GM19324 (cell line): ENCODE data around the gene ANHX.
"Not testable (repeated sequence)": the region's sequence is repeated elsewhere in the genome, so short reads cannot be mapped to it uniquely, and the experiment has no call there.

Source experiments
- ATAC-seq: cut with Tn5 transposase; IDR thresholded peaks from one replicate; pipeline ENCODE4 v1.9.1; 2021; ENCODE audit warnings: mild to moderate bottlenecking, moderate library complexity; ENCODE audit not compliant: unreplicated experiment, low FRiP score

Gene ANHX

GRCh38 chr12:133235401-133236112 lies at the start of gene ANHX:
Gene ANHX (minus strand): TSS chr12:133235877. CDS start chr12:133234356, 1,521 bp downstream.
- no peak for ATAC-seq

- ATAC-seq: not testable (repeated sequence)
These were observed 29.0 kb upstream of the ANHX start for GRCh38 chr12:133264668-133265067.

DNA sequence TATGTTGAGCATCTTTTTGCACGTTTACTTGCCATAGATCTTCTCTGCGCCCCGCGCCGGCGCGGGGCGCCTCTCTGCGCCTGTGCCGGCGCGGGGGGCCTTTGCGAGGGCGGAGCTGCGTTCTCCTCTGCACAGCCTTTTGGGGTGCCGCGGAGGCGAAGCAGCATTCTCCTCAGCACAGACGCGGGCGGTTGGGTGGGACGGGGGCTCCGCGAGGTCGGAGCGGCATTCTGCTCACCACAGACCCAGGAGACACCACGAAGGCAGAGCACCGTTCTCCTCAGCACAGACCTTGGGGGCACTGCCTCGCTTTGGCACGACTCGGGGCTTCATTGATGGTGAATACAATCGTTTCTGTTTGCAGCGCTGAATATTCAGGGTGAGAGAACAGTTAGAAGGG lies 28.5 kb upstream of the ANHX start:
- no peak for ATAC-seq

- no peak for ATAC-seq
These were observed 20.6 kb upstream of the ANHX start for GRCh38 chr12:133256321-133256720.

GRCh38 chr12:133255833-133256232 lies 20.2 kb upstream of the ANHX start:
- ATAC-seq: not testable (repeated sequence)

DNA sequence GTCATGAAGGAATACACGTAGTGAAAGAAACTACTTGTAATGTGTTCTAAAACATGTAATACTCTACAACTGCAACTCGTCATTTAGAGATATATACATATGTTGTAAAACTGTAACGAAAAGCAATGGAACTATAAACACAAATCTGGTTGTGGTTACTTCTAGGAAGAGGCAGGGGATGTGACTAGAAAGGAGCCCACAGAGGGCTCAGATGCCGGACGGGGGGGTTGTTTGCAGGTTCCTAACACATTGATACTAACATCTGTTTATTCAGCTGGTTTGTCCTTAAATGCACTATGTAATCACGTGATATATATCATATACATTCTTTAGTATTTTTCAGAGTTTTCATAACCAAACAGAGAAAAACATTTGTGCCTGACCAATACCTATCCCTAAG lies 16.1 kb upstream of the ANHX start:
- no peak for ATAC-seq

DNA sequence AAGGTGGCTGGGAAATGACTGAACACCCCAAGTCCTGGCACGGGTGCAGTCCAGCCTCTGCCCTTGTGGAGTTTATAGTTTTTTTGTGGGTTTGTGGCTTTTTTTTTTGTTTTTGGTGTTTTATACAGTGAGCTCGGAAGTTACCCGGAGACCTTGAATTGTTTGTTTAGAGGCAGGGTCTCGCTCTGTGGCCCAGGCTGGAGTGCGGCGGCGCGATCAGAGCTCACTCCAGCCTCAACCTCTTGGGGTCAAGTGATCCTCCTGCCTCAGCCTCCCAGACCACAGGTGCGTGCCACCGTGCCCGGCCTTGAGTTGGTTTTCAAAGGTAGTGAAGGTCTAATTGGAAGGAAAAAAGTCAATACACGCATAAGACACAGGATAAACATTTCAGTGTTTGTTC lies 879 bp upstream of the ANHX start:
- no peak for ATAC-seq

DNA sequence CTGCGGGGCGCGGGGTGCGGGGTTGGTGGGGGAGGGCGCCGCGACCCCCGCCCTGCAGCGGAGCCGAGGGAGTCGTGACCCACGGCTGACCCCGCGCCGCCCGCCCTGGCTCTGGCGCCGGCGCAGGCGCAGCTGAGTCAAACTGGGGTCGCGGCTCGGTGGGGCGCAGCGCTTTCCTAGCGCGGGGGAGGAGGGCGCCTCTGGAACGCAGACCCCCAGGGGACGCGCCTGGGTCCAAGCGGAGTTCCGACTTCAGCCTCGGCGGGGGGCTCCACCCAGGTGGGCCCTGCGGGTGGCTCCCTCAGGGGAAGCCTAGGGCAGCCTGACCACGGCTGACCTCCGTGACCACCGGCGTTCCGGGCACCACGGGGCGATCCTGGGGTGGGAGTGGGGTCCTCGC lies 467 bp upstream of the ANHX start:
- ATAC-seq: no peak

- no peak for ATAC-seq
These were observed 706 bp downstream of the ANHX start for GRCh38 chr12:133234971-133235370.

- no peak for ATAC-seq
These were observed 1.6 kb downstream of the ANHX start for GRCh38 chr12:133233993-133234564.

GRCh38 chr12:133233006-133233405 lies 2.7 kb downstream of the ANHX start:
- no peak for ATAC-seq

DNA sequence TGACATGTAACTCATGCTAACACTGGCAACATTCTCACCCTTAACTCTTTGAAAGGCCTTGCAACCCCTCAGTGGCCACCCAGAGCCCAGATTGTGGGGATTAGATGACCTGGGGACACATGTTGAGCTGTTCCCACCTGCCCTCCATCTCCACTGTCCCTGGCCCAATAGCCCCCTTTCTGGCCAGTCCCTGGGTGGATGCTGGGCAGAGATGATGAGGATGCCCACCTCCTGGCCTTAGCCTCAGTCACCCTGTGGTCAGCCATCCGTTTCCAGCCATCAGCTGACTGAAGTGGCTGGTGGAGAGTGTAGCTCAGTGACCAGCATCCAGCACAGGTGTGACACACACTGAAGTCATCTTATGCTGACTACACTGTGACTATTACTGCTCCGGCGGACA lies 4.7 kb downstream of the ANHX start:
- no peak for ATAC-seq

- ATAC-seq: no peak
These were observed 8.3 kb downstream of the ANHX start for GRCh38 chr12:133227281-133227852.

DNA sequence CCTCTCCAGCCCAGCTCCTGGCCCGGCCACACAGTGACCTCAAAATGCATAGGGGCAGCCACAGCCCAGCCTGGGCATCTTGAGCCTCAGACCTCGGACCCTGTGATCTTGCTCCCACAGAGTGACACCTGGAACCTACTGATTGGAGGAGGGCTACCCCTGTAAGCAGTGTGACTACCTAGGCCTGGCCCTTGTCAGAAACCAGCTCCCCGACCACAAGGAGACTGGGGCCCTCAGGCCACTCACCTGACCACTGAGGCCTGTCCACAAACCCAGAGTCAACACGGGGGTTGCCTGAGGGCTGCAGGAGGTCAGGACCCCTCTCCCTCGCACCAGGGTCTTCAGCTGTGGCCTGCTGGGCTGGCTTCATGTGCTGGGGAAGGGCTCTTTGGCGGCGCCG lies 9.0 kb downstream of the ANHX start:
- ATAC-seq: no peak

DNA sequence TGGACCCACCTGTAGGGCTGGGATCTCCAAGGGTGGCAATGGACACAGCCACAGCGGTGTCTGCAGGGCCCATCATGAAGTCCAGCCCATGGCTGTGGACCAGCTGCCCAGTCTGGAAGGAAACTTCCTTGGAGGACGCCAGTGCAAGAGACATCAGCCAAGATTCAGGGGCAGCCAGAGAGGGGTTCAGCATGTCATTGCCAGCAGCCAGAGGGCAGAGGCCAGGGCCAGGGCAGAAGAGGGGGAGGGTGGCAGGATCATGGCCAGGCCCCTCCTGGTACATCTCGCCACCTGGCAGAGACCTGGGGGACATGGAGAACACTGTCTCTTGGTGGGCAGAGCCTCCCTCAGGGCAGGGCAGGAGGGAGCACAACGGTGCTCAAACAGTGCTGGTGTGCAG lies 10.2 kb downstream of the ANHX start:
- no peak for ATAC-seq

DNA sequence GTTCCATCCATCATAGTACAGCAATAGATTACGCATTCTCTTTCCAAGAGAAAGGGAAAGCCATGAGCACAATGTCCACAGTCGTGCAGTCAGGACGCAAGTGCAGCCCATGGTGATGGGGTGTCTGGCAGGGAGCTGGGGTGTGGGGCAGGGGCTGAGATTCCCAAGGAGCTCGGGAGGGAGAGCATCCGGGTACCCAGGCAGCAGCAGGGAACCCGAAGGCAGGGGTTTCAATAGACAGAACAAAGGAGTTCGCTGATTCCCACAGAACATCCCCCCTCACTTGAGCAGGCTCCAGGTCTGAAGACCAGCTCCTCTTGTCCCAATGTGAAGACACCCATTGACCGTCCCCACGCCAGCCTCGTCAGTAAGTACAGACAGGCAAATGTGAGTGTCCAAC lies 13.5 kb downstream of the ANHX start:
- ATAC-seq: no peak

DNA sequence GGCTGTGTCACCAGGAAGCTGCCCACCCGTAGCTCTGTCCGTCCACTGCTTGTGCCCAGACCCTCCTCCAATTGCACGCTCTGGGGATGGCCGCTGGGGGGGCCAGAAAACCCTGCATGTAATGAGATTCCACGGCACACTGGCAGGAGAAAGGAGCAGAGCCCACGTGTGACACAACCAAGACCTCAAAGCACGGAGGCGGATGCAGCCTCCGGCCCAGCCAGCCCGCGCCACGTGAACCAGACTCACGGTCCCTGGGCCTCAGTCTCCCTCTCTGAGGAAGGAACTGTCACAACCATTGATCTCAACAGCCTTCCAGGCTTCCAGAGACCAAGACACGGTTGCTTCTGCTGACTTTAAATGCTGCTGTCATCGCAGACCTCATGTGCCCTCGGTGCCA lies 14.4 kb downstream of the ANHX start:
- ATAC-seq: no peak

DNA sequence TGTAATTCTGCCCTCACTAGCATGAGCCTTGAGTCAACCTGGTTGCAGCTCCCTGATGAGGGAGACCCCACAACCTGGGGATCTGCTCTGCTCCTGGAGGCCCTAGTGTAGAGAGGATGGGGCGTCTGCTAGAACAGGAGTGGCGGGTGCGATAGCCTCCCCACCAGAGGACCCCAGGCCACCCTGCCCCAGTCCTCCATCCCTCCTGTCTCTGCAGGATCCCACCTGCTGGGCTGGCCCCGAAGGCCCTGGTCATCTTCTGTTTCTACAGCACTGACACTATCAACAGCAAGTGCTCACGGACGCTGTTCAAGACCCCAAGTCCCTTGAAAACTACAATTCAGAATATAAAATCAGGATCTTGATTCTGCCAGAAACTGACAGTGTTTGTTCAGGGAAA lies 15.2 kb downstream of the ANHX start:
- ATAC-seq: no peak

DNA sequence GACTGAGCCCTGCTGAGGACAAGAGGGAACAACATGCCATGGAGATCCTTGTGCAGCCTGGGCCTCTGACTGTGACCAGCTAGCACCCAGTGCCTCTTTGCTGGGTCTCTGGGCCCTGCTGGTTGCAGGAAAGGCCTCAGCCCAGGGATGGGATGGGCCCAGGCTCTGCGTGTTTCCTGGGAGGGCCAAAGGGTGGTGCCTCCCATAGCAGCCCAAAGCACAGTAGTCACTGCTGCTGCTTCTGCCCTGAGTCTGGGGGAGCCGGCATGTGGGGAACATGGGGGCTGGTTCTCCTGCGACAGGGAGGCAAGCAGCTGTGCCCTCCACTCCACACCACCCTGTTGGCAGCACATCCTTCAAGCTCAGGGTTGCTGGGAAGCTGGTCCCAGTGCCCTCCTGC lies 18.5 kb downstream of the ANHX start:
- ATAC-seq: no peak

DNA sequence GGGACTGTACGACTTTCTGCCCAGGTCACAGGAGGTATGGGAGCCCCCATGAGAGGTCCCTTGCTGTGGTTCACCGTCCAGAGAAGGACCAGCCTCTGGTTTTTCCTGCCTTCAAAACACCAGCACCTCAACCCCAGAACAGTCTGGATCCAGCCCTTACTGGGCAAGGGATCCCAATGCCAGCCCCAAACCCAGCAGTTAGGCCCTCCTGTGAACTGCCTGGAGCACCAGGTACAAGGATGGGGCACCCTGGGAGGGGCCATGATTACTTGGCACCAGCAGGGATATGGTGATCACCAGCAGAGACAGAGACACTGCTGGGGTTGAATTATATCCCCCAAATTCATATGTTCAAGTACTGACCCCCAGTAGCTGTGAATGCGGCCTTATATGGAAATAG lies 20.0 kb downstream of the ANHX start:
- no peak for ATAC-seq

DNA sequence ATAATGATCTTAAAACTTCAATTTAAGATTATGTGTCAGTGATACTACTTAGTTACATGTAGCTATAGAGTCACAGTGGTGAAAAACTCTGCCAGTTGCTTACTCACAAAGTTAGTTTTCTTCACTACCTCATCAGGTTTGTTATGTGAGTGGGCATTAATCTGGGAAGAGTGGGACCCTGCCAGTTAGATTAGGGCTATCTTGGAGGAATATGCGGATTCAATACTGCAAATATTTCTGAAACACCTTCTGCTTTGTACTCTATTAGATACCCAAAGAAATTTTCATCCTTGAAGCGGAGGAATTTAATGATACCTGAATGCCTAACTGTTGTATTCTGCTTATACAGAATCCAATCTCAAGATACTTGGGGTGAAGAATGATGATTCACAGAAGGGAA lies 29.3 kb downstream of the ANHX start:
- no peak for ATAC-seq

GRCh38 chr12:133204264-133204603 lies 31.4 kb downstream of the ANHX start:
- ATAC-seq: no peak
